Prostate gland (tissue), 2 donors: ENCODE measurements around the gene PRKAR1B. TPM values are rescaled to one million over a fixed set of nuclear protein-coding genes. Genes with fewer than 3 reads are reported as not detected.

Experiments used
- DNase-seq: peaks from one replicate; pipeline ENCODE4 v3.0.0-alpha.2; 2019; ENCODE audit warnings: low spot score
- H3K27ac ChIP-seq, 2 donors: fragments of 200-600 bp; sonication (generic); 2 replicates each; pipeline ENCODE4 v1.5.1; 2017 to 2019
- H3K27me3 ChIP-seq: fragments of 200-600 bp; sonication (generic); replicated peaks from 2 replicates; pipeline ENCODE4 v1.5.1; 2019; ENCODE audit not compliant: insufficient read depth
- H3K36me3 ChIP-seq, 2 donors: fragments of 200-600 bp; sonication (generic); 1 replicate in 1 of 2; 2 replicates in 1 of 2; pipeline versions ENCODE4 v1.5.1 to v1.8.1; 2017 to 2019
- H3K4me1 ChIP-seq: fragments of 200-600 bp; sonication (generic); replicated peaks from 2 replicates; pipeline ENCODE4 v1.5.1; 2019
- H3K4me3 ChIP-seq, 2 donors: fragments of 200-600 bp; sonication (generic); 2 replicates each; pipeline ENCODE4 v1.5.1; 2017 to 2019
- H3K9me3 ChIP-seq: fragments of 200-600 bp; sonication (generic); 2 replicates; pipeline ENCODE4 v1.5.1; 2017
- CTCF ChIP-seq, 4 experiments: fragments of 200-600 bp in 2 of 4; fragments of 450-650 bp in 2 of 4; sonication (generic) in 2 of 4; IDR thresholded peaks; 1 replicate in 3 of 4; 2 replicates in 1 of 4; pipeline ENCODE4 v1.5.1; 2016 to 2019; ENCODE audit warnings: antibody characterized with exemption in 4 of 4, mild to moderate bottlenecking in 2 of 4, moderate library complexity in 2 of 4
- POLR2A ChIP-seq: fragments of 450-650 bp; IDR thresholded peaks from one replicate; pipeline ENCODE4 v1.6.1; 2016; ENCODE audit warnings: antibody characterized with exemption, mild to moderate bottlenecking
- POLR2AphosphoS5 ChIP-seq: sonication (generic); formaldehyde crosslinking; IDR thresholded peaks from one replicate; pipeline ENCODE4 v1.6.1; 2017; ENCODE audit warnings: antibody characterized with exemption
- WGBS: methylation state at CpG from one replicate; pipeline ENCODE4 v1.1.5; 2018; 5-methylcytosine and 5-hydroxymethylcytosine counted together
- intact Hi-C: fragments of 100-400 bp; cut with DNase I; formaldehyde crosslinking; loops from one replicate; pipeline ENCODE4 v1.14.2; 2022
- total RNA-seq, 2 donors: library from RNA; depleted of rRNA; stranded (reverse); fragments of >200 nt; gene quantifications; one replicate each; pipeline ENCODE4 v1.1.0, GENCODE V29; 2016

Gene PRKAR1B
- total RNA-seq, 2 donors from 2014 or later = 20.2 to 44.8 TPM

GRCh38 chr7:511476-512145 is 215.5 kb downstream of the PRKAR1B start:
- Histone ChIP-seq H3K27me3 (no peaks in the 10 kb centered on the region), H3K9me3 (no peaks in the 10 kb centered on the region), H3K27ac (peak overlapping the region; percentile 61 to 62), H3K4me1 (peaks cover 24% of the 10 kb centered on the region), H3K4me3 (no peak overlapping the region), H3K36me3 (peaks cover 0 to 6% of the 10 kb centered on the region in 2 donors)
- intact Hi-C loops = loop anchor here (10.0 kb wide), 1 partner anchor 333 kb away; no protein-coding TSS in a partner anchor
- TF ChIP-seq POLR2AphosphoS5 (peak; percentile 75), POLR2A (no peak), CTCF (IDR thresholded peaks at IDR 0.05) (peak in 1 of 4 experiments; percentile 6)
- WGBS = 62% methylated on average over 25 of the region's 25 CpGs
- DNase-seq = peak; percentile 79

GRCh38 chr7:510782-511281 is 216.2 kb downstream of the PRKAR1B start:
- Histone ChIP-seq H3K9me3 (no peaks in the 10 kb centered on the region), H3K4me3 (no peak overlapping the region), H3K27me3 (no peaks in the 10 kb centered on the region), H3K27ac (peak overlapping the region; percentile 61 to 62), H3K4me1 (peaks cover 19% of the 10 kb centered on the region), H3K36me3 (peaks cover 0 to 6% of the 10 kb centered on the region in 2 donors)
- no peak for DNase-seq
- 54% methylated on average over 25 of the region's 25 CpGs for WGBS
- intact Hi-C loops = loop anchor here (10.0 kb wide), 1 partner anchor 334 kb away; no protein-coding TSS in a partner anchor
- TF ChIP-seq POLR2A = no peak
- no peak for TF ChIP-seq POLR2AphosphoS5
- no peak for TF ChIP-seq CTCF (IDR thresholded peaks at IDR 0.05)

- Histone ChIP-seq H3K4me3 (no peak overlapping the region), H3K36me3 (peaks cover 0 to 6% of the 10 kb centered on the region in 2 donors), H3K27ac (no peak overlapping the region), H3K9me3 (no peaks in the 10 kb centered on the region), H3K4me1 (peaks cover 15% of the 10 kb centered on the region), H3K27me3 (no peaks in the 10 kb centered on the region)
- intact Hi-C loops = loop anchor here (10.0 kb wide), 1 partner anchor 335 kb away; no protein-coding TSS in a partner anchor
- TF ChIP-seq CTCF (IDR thresholded peaks at IDR 0.05) (no peak), POLR2AphosphoS5 (no peak), POLR2A (no peak)
- DNase-seq = no peak
- WGBS = 67% methylated on average over 11 of the region's 17 CpGs
Observed at GRCh38 chr7:510131-510481, 217.0 kb downstream of the PRKAR1B start.

GRCh38 chr7:509426-510130 is 217.5 kb downstream of the PRKAR1B start:
- peaks cover 0 to 6% of the 10 kb centered on the region in 2 donors for H3K36me3 ChIP-seq
- no peak overlapping the region for H3K4me3 ChIP-seq
- intact Hi-C loops = loop anchor here (10.0 kb wide), 1 partner anchor 335 kb away; no protein-coding TSS in a partner anchor
- no peak overlapping the region for H3K27ac ChIP-seq
- peaks cover 14% of the 10 kb centered on the region for H3K4me1 ChIP-seq
- no peaks in the 10 kb centered on the region for H3K27me3 ChIP-seq
- no peaks in the 10 kb centered on the region for H3K9me3 ChIP-seq
- no peak for DNase-seq
- WGBS = 87% methylated on average over 20 of the region's 20 CpGs
- TF ChIP-seq POLR2AphosphoS5 = no peak
- no peak for TF ChIP-seq CTCF (IDR thresholded peaks at IDR 0.05)
- TF ChIP-seq POLR2A = no peak
